IPS-NIHi7 (cell line): Measurements from ENCODE around the gene GALNT17.
A peak's percentile ranks its signal among the peaks of the same experiment; 100 is the strongest.
"Not testable (repeated sequence)": the region's sequence is repeated elsewhere in the genome, so short reads cannot be mapped to it uniquely, and the experiment has no call there.

Experiments
- DNase-seq: peaks from one replicate; pipeline ENCODE4 v3.0.0; 2012; ENCODE audit warnings: mixed read lengths; ENCODE audit errors: extremely low spot score

GALNT17 gene

GRCh38 chr7:71733107-71733870, 601.3 kb downstream of the GALNT17 start:
- peak; percentile 89 for DNase-seq

GRCh38 chr7:71735961-71736556, 604.1 kb downstream of the GALNT17 start:
- peak; percentile 73 for DNase-seq

GRCh38 chr7:71737931-71738540, 606.1 kb downstream of the GALNT17 start:
- DNase-seq: not testable (repeated sequence)

GRCh38 chr7:71739520-71740173, 607.7 kb downstream of the GALNT17 start:
- DNase-seq: peak; percentile 40

GRCh38 chr7:71740174-71740560, 608.2 kb downstream of the GALNT17 start:
- DNase-seq: no peak

- no peak for DNase-seq
Measured at GRCh38 chr7:71746006-71746405, 614.1 kb downstream of the GALNT17 start.

- no peak for DNase-seq
Measured at GRCh38 chr7:71750290-71750689, 618.3 kb downstream of the GALNT17 start.

- DNase-seq: peak; percentile 94
Measured at GRCh38 chr7:71752171-71752935, 620.4 kb downstream of the GALNT17 start.

- no peak for DNase-seq
Measured at GRCh38 chr7:71753236-71753635, 621.3 kb downstream of the GALNT17 start.

- no peak for DNase-seq
Measured at GRCh38 chr7:71753956-71754664, 622.2 kb downstream of the GALNT17 start.

- no peak for DNase-seq
Measured at GRCh38 chr7:71754828-71755227, 622.9 kb downstream of the GALNT17 start.

GRCh38 chr7:71761336-71761735, 629.4 kb downstream of the GALNT17 start:
- DNase-seq: no peak
